GM19467 (cell line): ENCODE data around the gene MAML2.

ENCODE experiments used
- ATAC-seq: cut with Tn5 transposase; IDR thresholded peaks from one replicate; pipeline ENCODE4 v1.9.1; 2021; ENCODE audit warnings: mild to moderate bottlenecking, moderate library complexity; ENCODE audit not compliant: unreplicated experiment

The MAML2 gene

GRCh38 chr11:96342961-96343711, at the start of gene MAML2:
Gene MAML2 (minus strand): TSS chr11:96343195. CDS start chr11:96341895, 1,300 bp downstream.
- ATAC-seq, result peak; percentile 82

- no peak for ATAC-seq
Measured at GRCh38 chr11:96391698-96392307, 48.8 kb upstream of the MAML2 start.

DNA sequence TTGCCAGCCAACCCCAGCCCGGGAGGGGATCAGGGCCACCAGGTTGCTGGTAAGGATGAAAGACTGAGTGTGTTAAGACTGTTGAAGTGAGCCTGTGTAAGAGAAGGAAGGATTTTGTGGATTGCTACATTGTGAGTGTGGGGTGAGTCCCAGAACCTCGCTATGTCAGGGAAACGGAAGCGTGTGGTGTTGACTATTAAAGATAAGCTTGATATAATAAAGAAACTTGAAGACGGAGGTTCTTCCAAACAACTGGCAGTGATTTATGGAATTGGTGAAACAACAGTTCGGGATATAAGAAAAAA, 47.4 kb upstream of the MAML2 start:
- no peak for ATAC-seq

DNA sequence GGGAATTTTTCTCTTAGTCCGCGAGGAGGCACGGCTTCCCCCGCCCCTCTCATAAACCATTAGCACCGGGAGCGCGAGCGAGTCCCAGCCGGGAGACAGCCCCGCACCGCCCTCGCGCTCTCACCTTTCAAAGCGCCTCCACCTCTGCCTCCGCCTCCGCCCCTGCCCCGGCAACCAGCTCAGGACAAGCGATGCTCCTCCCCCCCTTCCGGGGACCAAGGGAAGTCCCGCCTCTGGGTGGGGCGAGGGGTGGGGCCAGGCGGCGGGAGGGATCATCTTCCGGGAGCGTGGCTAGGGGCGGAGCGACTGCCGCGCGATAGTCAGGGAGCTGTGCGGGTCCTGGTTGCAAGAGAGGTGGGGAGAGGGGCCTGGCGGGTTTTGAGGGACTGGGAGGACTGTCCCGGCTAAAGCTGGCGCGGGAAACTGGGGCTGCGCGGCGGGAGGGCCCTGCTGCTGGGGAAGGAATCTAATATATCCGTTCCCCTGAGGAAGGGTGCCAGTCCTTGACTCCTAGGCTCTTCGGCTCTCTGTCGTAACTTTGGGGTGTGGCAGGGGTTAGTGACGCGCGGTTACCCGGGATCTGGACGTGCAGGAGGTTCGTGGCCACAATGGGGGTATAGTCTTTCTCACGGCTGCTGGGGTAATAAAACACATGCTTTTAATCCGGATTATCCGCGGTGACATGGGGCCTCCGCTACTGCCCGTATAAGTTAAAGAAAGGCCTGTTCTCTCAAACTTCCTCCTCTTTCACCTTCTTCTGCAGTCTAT, 46.9 kb upstream of the MAML2 start, which contains the start of the genes CCDC82 and JRKL:
CCDC82 (minus strand) TSS at position 193 of the 768 bp plus-strand sequence. CDS start 5,165 bp downstream, outside the sequence.
JRKL (plus strand) TSS at position 294 of the 768 bp plus-strand sequence. CDS start 637 bp downstream, outside the sequence.
- ATAC-seq, result peak; percentile 95

DNA sequence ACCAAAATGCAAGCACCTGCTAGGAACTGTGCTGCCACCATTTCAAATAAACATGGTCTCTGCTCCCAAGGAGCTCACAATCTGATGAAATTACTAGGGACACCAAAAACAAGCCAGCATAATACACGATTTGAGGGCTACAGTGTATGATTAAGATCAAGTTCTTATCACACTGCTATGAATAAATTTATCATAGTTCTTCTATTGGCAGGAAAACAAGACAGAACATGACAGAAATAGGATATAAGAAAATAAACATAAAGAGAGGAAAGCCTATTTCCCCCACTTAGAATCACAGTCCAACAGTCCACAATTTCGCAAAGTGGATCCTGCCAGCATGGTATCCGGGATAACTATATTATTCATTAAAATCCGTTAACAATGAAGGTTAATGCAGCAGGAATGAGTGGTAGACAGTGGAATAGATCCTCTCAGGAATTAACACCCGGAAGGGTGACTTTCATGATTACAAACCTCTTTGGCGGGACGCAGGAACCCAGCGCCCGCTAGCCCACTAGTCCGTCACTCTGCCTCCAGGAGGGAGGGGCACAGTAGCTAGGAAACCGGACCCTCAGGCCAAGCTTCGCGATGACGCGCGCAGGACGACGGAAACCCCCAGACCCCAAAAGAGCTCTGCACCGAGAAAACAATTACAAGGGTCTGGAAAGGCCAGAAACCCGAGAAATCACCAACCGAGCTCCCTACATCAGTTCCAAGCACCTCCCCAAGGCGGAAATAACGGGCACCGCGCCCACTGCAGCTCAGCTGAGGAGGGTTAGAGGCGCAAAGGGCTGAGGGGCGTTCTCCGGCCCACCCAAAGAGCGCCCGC, 46.1 kb upstream of the MAML2 start:
- peak; percentile 47 for ATAC-seq

- no peak for ATAC-seq
Measured at GRCh38 chr11:96385187-96385586, 42.2 kb upstream of the MAML2 start.

GRCh38 chr11:96384156-96384555, 41.2 kb upstream of the MAML2 start:
- ATAC-seq, result no peak

- ATAC-seq, result no peak
Measured at GRCh38 chr11:96376796-96377195, 33.8 kb upstream of the MAML2 start.

- no peak for ATAC-seq
Measured at GRCh38 chr11:96373826-96374225, 30.8 kb upstream of the MAML2 start.

GRCh38 chr11:96367342-96367741, 24.3 kb upstream of the MAML2 start:
- no peak for ATAC-seq

- ATAC-seq, result no peak
Measured at GRCh38 chr11:96366024-96366423, 23.0 kb upstream of the MAML2 start.

DNA sequence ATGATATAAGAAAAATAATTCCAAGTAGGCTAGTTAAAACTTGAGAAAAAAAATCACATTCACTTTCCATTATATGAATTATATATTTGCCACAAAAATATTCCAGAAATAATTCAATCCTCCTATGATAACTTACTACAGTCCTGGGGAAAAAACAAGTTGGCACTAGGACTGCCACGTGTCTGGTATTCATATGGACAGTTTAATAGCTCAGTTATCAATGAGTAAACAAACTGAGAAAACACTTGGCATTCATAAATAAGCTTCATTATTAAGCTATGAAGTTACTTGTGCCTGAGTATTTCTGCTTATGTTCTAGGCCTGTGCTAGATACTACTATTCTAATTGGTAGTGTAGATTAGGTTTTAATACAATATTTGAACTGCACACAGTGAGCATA, 22.5 kb upstream of the MAML2 start:
- ATAC-seq, result no peak

- ATAC-seq, result no peak
Measured at GRCh38 chr11:96361778-96362177, 18.8 kb upstream of the MAML2 start.

- ATAC-seq, result no peak
Measured at GRCh38 chr11:96358321-96358720, 15.3 kb upstream of the MAML2 start.

DNA sequence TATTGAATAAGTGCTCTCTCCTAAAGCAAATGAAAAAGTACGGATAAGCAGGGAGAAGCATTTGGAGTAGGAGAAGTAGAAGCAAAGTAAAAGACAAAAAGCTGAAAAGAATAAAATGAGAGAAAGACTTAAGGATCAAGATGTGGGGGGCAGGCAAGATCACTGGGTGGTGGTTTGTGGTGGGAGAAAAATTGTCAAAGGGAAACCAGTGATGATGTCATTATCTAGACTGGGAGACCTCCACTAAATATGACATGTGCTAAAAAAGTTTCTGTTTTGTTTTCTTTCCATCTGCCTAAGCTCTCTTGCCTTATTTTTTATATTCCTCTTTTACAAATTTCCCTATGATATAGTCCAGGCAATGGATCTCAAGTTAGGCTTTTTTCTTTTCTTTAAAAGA, 14.8 kb upstream of the MAML2 start:
- no peak for ATAC-seq

DNA sequence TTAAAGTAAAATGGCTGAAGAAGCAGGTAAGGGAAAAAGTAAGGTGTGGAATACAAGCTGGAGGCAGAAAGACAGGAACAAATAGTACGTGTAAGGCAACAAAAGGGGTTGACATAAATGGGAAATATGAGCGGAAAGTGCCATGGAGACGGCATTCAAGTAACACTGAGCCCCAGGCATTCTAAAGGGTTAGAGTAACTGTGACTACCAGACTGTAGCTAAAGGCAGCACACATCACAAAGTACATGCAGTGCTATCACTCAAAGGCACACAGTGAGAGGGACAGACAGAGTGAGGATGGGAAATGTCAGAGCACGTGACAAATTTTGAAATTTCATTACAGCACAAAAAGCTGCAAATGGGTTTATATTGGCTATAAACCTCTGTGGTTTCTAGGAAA, 13.9 kb upstream of the MAML2 start:
- ATAC-seq, result no peak

- no peak for ATAC-seq
Measured at GRCh38 chr11:96342014-96342960, 708 bp downstream of the MAML2 start.

- peak; percentile 35 for ATAC-seq
Measured at GRCh38 chr11:96341211-96342013, 1.6 kb downstream of the MAML2 start.

GRCh38 chr11:96340555-96340885, 2.5 kb downstream of the MAML2 start:
- no peak for ATAC-seq
